Measurements from ENCODE around the gene RBP3. TPM values are rescaled to one million over a fixed set of nuclear protein-coding genes. Genes with fewer than 3 reads are reported as not detected.

The RBP3 gene
- total and polyA plus RNA-seq, 4 donors = not detected

DNA sequence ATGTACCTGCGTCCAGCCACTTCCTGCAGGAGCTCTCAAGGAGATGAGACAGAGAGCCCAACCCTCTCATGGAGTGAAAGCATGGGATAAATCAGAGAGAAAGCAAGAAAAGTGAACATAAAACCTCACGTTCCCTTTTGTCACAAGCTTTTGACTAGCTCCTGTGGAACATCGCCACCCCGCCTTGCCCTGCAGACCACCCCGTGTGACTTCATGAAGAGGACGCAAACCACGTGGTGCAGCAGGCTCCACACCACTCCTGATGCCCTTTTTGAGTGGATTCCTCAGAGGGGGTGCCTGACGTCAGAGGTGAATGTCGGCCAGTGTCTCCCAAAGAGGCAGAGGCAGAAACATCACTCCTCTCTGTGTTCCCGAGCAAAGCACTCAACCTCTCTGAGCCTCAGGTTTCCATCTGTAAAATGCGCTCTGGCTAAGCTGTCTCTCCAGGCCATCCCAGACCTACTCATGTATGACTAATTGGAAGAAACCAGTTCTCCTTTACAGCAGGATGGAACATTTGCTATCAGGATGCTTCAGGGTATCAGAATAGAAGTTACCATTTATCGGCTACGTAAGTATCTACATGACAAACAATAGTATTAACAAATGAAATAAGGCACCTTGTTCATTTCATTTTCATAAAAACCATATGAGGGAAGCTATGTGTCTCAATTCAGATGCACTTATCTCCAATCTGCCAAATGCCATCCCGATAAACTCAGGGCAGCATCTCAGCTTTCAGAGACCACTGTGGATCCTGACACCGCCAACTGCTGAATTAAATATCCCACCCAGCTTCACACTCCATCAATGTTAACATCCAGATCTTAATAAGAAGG lies 30.7 kb downstream of the RBP3 start:
- no peak overlapping the region for H3K27ac ChIP-seq (ENCODE audit: low read depth in 1 of 2, low read length in 2 of 2)
- peaks cover 0 to 2% (median under 1%) of the 10 kb centered on the region in 4 donors for H3K4me1 ChIP-seq (ENCODE audit: control insufficient read depth in 4 of 4, insufficient read depth in 4 of 4, low read length in 3 of 4)
- no peaks in the 10 kb centered on the region for H3K36me3 ChIP-seq (ENCODE audit: control insufficient read depth in 4 of 4, insufficient read depth in 3 of 4, low read depth in 1 of 4, low read length in 3 of 4)
- DNase-seq (ENCODE audit: low spot score) = peak; percentile 9
- no peak overlapping the region for H3K4me3 ChIP-seq (ENCODE audit: low read depth in 1 of 3, low read length in 3 of 3)
- 89% methylated on average over 15 of the region's 15 CpGs for WGBS
- H3K9me3 ChIP-seq (ENCODE audit: control insufficient read depth in 4 of 4, low read length in 3 of 4) = no peaks in the 10 kb centered on the region
- no peak overlapping the region for H3K9ac ChIP-seq (ENCODE audit: low read depth in 1 of 2, low read length in 2 of 2)
- TF ChIP-seq FOXA1 (IDR thresholded peaks at IDR 0.05) (no peak), TAF1 (conservative IDR thresholded peaks at IDR 0.05) (no peak), YY1 (IDR thresholded peaks at IDR 0.05) (no peak), JUND (IDR thresholded peaks at IDR 0.05) (no peak), EGR1 (IDR thresholded peaks at IDR 0.05; ENCODE audit: low read depth in 2 of 2) (no peak), RXRA (IDR thresholded peaks at IDR 0.05) (no peak), RAD21 (IDR thresholded peaks at IDR 0.05) (no peak), NR2F2 (IDR thresholded peaks at IDR 0.05) (no peak), FOXA2 (IDR thresholded peaks at IDR 0.05) (no peak), GABPA (IDR thresholded peaks at IDR 0.05 in 1 of 2, conservative IDR thresholded peaks at IDR 0.05 in 1 of 2) (no peak), HNF4A (conservative IDR thresholded peaks at IDR 0.05) (no peak)
- TF ChIP-seq, protein P1, sequence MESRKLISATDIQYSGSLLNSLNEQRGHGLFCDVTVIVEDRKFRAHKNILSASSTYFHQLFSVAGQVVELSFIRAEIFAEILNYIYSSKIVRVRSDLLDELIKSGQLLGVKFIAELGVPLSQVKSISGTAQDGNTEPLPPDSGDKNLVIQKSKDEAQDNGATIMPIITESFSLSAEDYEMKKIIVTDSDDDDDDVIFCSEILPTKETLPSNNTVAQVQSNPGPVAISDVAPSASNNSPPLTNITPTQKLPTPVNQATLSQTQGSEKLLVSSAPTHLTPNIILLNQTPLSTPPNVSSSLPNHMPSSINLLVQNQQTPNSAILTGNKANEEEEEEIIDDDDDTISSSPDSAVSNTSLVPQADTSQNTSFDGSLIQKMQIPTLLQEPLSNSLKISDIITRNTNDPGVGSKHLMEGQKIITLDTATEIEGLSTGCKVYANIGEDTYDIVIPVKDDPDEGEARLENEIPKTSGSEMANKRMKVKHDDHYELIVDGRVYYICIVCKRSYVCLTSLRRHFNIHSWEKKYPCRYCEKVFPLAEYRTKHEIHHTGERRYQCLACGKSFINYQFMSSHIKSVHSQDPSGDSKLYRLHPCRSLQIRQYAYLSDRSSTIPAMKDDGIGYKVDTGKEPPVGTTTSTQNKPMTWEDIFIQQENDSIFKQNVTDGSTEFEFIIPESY (IDR thresholded peaks at IDR 0.05) = no peak
- TF ChIP-seq, protein P2, sequence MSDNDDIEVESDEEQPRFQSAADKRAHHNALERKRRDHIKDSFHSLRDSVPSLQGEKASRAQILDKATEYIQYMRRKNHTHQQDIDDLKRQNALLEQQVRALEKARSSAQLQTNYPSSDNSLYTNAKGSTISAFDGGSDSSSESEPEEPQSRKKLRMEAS (IDR thresholded peaks at IDR 0.05) = no peak
- peaks cover 0 to 3% (median 0%) of the 10 kb centered on the region in 4 donors for H3K27me3 ChIP-seq (ENCODE audit: control insufficient read depth in 4 of 4, insufficient read depth in 4 of 4, low read length in 3 of 4)

DNA sequence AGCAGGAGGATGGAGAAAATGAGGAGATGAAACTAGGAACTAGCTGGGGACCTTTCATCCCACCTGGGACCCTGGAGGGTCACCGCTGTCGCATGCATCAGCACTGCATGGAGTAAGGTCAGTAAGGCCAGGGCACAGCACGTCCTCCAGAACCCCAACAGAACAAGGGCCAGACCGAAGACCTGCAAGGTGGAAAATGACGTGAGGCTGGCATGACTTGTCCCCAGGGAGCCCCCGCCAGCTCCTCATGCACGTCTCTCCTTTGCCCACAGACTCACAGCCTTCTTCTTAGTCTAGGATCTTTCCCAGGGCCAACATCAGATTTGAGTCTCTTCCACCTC lies 31.3 kb downstream of the RBP3 start:
- Histone ChIP-seq H3K27ac (ENCODE audit: low read depth in 1 of 2, low read length in 2 of 2) (no peak overlapping the region), H3K27me3 (ENCODE audit: control insufficient read depth in 4 of 4, insufficient read depth in 4 of 4, low read length in 3 of 4) (peaks cover 0 to 2% (median 0%) of the 10 kb centered on the region in 4 donors), H3K9me3 (ENCODE audit: control insufficient read depth in 4 of 4, low read length in 3 of 4) (no peaks in the 10 kb centered on the region), H3K4me3 (ENCODE audit: low read depth in 1 of 3, low read length in 3 of 3) (no peak overlapping the region), H3K9ac (ENCODE audit: low read depth in 1 of 2, low read length in 2 of 2) (no peak overlapping the region), H3K4me1 (ENCODE audit: control insufficient read depth in 4 of 4, insufficient read depth in 4 of 4, low read length in 3 of 4) (peaks cover 0 to 5% (median 3%) of the 10 kb centered on the region in 4 donors), H3K36me3 (ENCODE audit: control insufficient read depth in 4 of 4, insufficient read depth in 3 of 4, low read depth in 1 of 4, low read length in 3 of 4) (no peaks in the 10 kb centered on the region)
- no peak for TF ChIP-seq RXRA (IDR thresholded peaks at IDR 0.05)
- no peak for DNase-seq (ENCODE audit: low spot score)
- WGBS = 79% methylated on average over 7 of the region's 7 CpGs

DNA sequence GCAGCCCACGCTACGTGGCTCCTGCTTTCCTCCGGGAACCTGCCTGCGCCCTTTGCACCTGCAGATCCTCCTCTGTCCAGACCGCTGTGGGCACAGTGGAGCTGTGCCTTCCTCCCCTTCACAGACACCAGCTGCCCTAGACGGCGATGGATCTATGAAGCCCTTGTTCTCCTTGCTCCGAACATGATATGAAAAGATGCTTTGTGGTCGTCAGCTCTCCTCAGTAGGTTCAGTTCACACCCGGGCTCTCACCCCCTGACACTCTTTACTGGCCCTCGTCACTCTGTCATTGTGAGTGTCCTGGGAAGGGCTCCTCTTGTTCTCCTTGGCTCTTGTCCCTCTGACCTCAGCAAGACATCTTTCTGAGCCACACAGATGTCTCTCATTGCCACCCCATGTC lies 31.7 kb downstream of the RBP3 start:
- TF ChIP-seq HNF4A (conservative IDR thresholded peaks at IDR 0.05) = no peak
- no peak for TF ChIP-seq TAF1 (conservative IDR thresholded peaks at IDR 0.05)
- TF ChIP-seq HNF4G (IDR thresholded peaks at IDR 0.05) = no peak
- TF ChIP-seq, protein P3, sequence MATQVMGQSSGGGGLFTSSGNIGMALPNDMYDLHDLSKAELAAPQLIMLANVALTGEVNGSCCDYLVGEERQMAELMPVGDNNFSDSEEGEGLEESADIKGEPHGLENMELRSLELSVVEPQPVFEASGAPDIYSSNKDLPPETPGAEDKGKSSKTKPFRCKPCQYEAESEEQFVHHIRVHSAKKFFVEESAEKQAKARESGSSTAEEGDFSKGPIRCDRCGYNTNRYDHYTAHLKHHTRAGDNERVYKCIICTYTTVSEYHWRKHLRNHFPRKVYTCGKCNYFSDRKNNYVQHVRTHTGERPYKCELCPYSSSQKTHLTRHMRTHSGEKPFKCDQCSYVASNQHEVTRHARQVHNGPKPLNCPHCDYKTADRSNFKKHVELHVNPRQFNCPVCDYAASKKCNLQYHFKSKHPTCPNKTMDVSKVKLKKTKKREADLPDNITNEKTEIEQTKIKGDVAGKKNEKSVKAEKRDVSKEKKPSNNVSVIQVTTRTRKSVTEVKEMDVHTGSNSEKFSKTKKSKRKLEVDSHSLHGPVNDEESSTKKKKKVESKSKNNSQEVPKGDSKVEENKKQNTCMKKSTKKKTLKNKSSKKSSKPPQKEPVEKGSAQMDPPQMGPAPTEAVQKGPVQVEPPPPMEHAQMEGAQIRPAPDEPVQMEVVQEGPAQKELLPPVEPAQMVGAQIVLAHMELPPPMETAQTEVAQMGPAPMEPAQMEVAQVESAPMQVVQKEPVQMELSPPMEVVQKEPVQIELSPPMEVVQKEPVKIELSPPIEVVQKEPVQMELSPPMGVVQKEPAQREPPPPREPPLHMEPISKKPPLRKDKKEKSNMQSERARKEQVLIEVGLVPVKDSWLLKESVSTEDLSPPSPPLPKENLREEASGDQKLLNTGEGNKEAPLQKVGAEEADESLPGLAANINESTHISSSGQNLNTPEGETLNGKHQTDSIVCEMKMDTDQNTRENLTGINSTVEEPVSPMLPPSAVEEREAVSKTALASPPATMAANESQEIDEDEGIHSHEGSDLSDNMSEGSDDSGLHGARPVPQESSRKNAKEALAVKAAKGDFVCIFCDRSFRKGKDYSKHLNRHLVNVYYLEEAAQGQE (IDR thresholded peaks at IDR 0.05) = no peak
- TF ChIP-seq, protein P2 (IDR thresholded peaks at IDR 0.05) = no peak
- TF ChIP-seq, protein P4, sequence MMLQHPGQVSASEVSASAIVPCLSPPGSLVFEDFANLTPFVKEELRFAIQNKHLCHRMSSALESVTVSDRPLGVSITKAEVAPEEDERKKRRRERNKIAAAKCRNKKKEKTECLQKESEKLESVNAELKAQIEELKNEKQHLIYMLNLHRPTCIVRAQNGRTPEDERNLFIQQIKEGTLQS (IDR thresholded peaks at IDR 0.05) = no peak
- no peak for TF ChIP-seq GABPA (IDR thresholded peaks at IDR 0.05 in 1 of 2, conservative IDR thresholded peaks at IDR 0.05 in 1 of 2)
- TF ChIP-seq YY1 (IDR thresholded peaks at IDR 0.05) = no peak
- TF ChIP-seq JUND (IDR thresholded peaks at IDR 0.05) = no peak
- TF ChIP-seq RAD21 (IDR thresholded peaks at IDR 0.05) = no peak
- no peak for TF ChIP-seq FOXA1 (IDR thresholded peaks at IDR 0.05)
- TF ChIP-seq, protein P1 (IDR thresholded peaks at IDR 0.05) = no peak
- TF ChIP-seq FOXA2 (IDR thresholded peaks at IDR 0.05) = no peak
- TF ChIP-seq NR2F2 (IDR thresholded peaks at IDR 0.05) = no peak
- Histone ChIP-seq H3K27ac (ENCODE audit: low read depth in 1 of 2, low read length in 2 of 2) (no peak overlapping the region), H3K36me3 (ENCODE audit: control insufficient read depth in 4 of 4, insufficient read depth in 3 of 4, low read depth in 1 of 4, low read length in 3 of 4) (no peaks in the 10 kb centered on the region), H3K4me1 (ENCODE audit: control insufficient read depth in 4 of 4, insufficient read depth in 4 of 4, low read length in 3 of 4) (peaks cover 0 to 9% (median 3%) of the 10 kb centered on the region in 4 donors), H3K27me3 (ENCODE audit: control insufficient read depth in 4 of 4, insufficient read depth in 4 of 4, low read length in 3 of 4) (no peaks in the 10 kb centered on the region), H3K9me3 (ENCODE audit: control insufficient read depth in 4 of 4, low read length in 3 of 4) (no peaks in the 10 kb centered on the region), H3K9ac (ENCODE audit: low read depth in 1 of 2, low read length in 2 of 2) (no peak overlapping the region), H3K4me3 (ENCODE audit: low read depth in 1 of 3, low read length in 3 of 3) (no peak overlapping the region)
- peak; percentile 31 for DNase-seq (ENCODE audit: low spot score)
- WGBS = 64% methylated on average over 11 of the region's 11 CpGs
